Medulla oblongata (tissue), 1 donor: Measurements from ENCODE around the gene ATF5.

Source experiments
- DNase-seq: peaks from one replicate; pipeline ENCODE4 v3.0.0-alpha.2; 2015; ENCODE audit errors: extremely low spot score

Gene ATF5

DNA sequence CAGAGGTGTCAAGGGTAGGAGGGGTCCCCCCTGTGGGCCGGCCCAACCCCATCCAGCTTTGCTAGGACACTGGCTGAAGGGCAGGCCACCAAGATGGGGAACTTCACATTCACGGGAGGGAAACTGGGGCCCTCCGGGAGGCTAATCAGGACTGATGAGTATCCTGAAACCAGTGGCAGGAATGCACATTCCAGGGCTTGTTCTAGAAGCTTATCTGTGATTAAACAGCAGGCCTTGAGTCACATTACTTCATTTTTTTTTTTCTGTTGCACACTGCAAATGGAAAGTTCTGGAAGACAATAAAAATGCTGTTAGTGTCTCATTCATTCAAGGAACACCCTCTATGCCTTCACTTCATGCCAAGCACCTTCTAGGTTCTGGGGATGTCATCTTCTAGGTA, 47.5 kb downstream of the ATF5 start:
- no peak for DNase-seq

DNA sequence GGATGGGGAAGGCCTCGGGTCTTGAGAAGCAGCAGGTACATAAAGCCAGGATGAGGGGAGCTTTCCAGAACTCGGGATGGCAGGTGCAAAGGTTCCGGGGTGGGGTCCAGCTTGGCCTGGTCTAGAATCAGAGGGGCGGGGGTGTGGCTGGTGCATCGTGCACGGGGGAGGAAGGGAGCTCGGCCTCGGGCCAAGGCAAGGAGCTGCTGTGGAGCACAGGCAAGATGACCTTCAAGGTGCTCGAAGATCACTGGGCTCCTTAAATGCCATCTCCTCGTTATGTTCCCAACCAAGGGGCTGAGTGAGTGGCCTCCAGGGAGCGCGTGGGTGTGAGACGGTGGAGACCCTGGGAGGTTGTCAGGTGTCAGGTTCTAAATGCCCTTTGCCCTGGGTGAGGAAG, 48.1 kb downstream of the ATF5 start:
- no peak for DNase-seq

DNA sequence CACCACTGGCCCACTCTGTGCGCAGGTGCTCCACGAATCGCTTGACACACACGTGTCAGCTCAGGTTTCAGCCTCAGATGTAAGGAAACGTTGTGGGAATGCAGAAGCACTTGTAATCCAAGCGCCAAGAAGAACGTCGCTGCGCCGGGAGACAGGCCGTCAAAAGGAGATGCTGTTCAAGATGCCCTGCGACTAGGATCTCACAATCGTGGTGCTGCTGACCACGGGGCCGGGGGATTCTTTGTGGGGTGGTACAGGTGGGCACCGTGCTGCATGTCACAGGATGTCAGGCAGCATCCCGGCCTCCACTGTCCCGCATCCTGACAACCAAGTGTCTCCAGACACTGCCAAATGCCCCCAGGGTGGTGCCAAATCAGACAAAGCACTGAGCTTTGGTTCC, 48.9 kb downstream of the ATF5 start:
- DNase-seq: no peak

DNA sequence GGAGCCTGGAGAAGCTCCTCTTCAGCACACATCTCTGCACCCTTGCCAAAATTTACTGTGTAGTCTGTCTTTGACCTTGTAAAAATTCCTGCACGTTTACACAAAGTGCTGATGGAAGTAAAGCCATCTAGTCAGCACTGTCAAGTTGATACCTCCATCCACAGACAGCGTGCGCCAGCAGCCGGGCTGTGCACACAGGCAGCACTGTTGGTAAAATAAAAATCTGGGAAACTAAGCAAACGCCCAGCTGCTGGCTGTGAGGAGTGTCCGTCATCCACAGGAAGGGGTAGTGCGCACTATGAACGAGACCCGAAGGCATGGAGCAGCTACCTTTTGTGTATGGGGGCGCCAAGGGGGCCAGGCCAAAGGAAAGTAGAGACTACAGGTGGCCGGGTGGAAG, 49.3 kb downstream of the ATF5 start:
- no peak for DNase-seq

DNA sequence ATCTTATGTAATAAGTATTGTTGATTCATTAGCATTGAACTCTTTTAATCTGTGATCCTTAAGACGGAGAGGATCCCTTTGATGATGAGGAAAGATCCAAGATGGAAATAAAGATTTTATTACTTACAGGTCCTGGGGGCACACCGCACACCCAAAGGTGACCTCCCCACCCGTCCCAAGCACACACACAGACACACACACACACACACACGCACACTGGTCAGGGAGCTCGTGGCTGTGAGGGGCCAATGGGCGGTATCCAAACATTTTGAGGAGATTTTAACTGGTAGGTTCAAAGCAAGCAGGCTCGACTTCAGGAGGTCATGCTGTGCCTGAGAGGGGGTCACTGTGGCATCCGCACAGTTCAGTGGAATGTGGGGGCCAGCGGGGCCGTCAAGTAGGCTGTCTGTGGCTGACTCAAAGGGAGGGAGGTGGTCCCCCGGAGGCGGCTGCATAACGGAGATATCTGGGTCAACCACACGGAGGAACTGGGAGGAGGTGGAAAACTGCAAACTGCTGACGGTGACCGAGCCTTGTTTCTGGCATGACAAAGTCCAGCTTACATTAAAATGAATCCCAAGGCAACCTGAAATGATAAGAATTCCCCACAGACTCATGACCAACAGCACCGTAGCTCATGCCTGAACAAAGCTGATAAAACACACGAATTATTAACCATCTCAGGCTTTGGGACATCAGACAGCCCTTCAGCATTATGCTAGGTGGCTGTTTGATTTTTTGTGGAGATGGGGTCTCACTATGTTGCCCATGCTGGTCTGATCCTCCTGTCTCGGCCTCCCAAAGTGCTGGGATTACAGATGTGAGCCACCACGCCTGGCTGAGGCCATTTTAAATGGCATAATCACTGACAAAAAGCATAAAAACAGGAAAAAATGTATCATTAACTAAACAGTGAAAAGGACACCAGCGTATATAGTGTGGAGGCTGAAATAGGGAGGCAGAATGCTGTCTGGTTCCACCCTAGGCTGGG, 52.9 kb downstream of the ATF5 start:
- DNase-seq: no peak
